Measurements from ENCODE around the gene HMCN2.

- no peak for TF ChIP-seq POLR2A (IDR thresholded peaks at IDR 0.05)
- no peak for TF ChIP-seq CTCF (IDR thresholded peaks at IDR 0.05)
- no peak for TF ChIP-seq POLR2AphosphoS5 (IDR thresholded peaks at IDR 0.05)
These were observed 35.2 kb downstream of the HMCN2 start for GRCh38 chr9:130300739-130301138.

Measured in prostate gland (tissue), 2 donors.